ENCODE measurements around the gene BMPR1B.
"Not testable (repeated sequence)": the region's sequence is repeated elsewhere in the genome, so short reads cannot be mapped to it uniquely, and the experiment has no call there.

BMPR1B gene

DNA sequence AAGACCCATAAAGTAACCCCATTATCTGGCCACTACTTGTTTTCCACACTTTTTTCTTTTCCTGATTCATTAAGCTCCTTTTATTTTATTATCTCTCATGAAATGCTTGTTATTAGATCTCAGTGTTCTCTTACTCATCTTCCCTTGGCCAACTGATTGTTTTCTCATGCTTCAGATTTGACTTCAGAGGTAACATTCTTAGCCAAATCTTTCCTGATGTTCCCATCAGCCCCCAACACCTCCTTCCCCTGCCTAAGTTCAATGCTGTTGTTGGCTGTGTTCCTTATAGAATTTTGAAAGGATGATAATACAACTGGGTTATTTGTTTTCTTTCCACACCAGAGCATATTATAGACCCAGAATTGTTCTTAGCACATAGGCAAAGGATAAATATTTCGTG is 75.6 kb downstream of the BMPR1B start:
- DNase-seq (ENCODE audit: low read depth in 2 of 2) = no peak

DNA sequence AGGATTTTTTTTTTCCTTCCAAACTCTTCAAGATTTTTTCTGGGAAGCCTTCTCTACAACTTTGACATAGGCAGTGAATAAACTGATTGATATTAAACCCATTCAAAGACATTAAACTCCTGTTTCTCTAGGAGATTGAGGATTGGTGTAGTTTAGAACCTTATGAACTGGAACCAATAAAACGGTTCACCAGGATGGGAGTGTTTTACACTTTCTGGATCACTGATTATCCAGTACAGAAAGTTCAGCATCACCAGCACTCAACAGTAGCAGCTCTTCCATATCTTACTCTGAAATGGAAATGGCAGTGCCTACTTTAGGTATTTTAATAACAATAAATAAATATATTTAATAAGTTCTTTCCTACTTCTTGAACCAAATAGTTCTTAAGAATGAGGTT is 76.7 kb downstream of the BMPR1B start:
- no peak for DNase-seq (ENCODE audit: low read depth in 2 of 2)

DNA sequence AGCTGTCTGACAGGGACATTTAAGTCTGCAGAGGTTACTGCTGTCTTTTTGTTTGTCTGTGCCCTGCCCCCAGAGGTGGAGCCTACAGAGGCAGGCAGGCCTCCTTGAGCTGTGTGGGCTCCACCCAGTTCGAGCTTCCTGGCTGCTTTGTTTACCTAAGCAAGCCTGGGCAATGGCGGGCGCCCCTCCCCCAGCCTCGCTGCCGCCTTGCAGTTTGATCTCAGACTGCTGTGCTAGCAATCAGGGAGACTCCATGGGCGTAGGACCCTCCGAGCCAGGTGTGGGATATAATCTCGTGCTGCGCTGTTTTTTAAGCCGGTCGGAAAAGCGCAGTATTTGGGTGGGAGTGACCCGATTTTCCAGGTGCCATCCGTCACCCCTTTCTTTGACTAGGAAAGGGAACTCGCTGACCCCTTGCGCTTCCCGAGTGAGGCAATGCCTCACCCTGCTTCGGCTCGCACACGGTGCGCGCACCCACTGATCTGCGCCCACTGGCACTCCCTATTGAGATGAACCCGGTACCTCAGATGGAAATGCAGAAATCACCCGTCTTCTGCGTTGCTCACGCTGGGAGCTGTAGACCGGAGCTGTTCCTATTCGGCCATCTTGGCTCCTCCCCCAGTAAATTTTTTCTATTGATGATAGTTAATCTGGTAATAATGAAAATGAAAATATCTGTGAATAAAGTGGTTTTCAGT is 83.6 kb downstream of the BMPR1B start:
- not testable (repeated sequence) for DNase-seq (ENCODE audit: low read depth in 2 of 2)

DNA sequence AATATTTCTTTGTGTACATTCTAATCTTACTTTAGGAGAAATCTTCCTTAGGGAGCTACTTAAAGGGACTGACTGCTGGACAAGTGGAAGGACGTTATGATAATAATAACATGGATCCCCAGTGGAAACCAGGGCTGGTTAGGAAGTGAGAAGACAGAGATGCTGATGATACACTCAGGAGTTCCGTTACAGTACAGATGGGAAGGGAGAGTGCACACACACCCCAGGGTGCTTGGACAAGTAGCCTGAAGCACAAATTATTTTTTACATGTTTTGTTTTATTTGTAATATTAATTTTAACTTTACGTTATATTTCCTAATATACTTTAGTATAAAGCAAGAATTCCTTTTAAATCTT is 84.1 kb downstream of the BMPR1B start:
- no peak for DNase-seq (ENCODE audit: low read depth in 2 of 2)

DNA sequence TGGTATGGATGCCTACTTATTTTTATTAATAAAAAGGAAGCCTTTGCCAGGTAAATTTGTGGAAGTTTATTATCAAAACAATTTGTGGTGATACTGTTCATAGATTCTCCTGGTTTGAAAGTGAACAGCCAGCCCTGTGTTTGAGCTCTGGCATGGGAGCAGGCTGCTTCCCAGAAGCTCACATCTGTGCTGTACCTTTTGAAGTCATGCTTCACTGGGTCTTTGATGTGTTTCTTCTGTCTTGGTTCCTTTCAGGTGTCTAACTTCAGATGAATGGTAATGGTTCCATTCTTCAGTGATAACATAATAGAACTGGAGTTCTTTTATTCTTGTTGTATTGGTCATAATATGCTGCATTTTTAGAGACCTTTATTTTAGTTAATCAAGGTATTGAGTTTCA is 85.5 kb downstream of the BMPR1B start:
- no peak for DNase-seq (ENCODE audit: low read depth in 2 of 2)

DNA sequence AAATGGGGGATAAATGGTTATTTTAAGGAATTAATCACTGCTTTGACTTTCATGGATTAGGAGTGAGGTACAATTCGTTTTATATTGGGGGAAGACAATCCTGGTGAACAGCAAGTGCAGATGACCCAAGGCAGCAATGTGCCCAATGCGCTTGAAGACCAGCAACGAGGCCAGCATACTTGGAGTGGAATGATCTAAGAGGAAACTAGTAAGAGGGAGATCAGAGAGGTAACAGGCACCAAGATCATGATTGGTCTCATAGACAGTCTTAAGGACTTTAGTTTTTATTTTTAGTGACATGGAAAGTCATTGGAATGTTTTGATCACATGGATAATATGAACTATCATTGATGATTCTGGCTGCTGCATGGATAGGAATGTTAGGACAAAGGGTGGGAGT is 90.6 kb downstream of the BMPR1B start:
- DNase-seq (ENCODE audit: low read depth in 2 of 2) = no peak

DNA sequence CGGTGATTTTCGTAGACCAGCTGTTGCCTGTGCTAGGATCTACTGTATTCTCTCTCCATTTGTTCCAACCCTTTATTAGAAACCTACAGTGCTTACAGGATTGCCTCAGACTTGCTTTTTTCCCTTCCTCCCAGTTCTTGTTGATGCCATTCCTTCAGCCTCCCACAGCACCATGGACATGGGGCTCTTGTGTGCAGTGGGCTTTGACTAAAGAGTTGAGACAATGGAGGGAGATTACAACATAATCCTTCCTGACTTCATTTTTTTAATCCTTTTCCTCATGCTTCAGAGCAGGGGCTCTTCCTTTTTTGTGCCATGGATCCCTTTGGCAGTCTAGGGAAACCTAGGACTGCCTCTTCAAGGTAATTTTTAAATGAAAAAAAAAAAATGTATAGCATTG is 92.1 kb downstream of the BMPR1B start:
- no peak for DNase-seq (ENCODE audit: low read depth in 2 of 2)

DNA sequence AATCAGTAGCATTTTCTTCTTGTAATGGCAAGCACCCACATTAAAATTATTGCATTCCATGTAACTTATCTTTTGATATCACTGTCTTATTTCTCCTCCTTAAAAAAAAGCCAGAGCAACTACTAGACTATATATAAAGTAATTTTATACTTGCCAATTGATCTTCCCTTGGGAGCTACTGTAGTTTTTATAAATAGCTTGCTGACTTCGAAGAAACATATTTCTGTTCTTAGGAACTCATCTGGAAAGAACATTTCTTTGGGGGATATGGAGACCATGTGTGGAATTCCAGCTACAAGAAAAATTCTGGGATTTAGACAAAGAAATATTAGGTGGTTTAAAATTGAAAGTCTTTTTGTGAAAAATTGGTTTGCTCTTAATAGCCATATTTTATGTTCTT is 94.9 kb downstream of the BMPR1B start:
- DNase-seq (ENCODE audit: low read depth in 2 of 2) = no peak

DNA sequence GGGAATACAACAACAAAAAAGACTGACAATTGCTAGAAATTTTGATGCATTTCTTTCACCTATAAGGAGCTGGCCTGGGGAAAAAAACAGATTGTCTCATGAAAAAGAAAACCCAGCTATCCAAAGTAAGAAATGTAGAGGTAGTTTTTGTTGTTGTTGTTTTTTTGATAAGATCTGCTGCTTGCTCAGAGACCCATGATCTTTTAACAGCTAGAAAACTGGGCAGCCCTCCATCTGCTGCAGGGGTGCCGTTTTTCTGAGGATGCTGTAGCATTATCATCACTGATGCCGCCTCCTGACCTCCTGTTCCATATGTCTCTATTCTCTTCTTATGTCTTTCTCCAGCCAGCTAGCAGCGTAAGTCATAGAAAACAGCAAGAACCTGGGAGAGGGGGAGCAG is 98.3 kb downstream of the BMPR1B start:
- no peak for DNase-seq (ENCODE audit: low read depth in 2 of 2)

DNA sequence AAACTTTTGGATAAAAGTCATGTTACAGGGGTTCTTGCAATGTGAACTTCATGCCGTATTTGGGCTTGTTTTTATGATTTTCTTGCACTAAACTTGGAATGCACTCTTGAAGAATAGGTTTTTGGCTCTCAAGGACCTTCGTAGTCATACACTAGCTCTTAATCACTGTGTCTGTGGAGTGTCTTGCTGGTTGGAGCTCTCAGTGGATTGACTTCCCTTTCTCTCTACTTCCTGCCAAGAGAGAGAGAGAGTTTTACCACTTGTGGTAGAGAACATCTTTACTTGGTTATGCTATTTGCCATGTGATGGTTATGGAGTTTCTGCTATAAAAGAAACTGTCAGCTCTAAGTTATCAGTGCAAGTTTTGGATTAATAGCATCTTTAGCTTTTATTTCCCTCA is 112.4 kb downstream of the BMPR1B start:
- DNase-seq (ENCODE audit: low read depth in 2 of 2) = no peak

DNA sequence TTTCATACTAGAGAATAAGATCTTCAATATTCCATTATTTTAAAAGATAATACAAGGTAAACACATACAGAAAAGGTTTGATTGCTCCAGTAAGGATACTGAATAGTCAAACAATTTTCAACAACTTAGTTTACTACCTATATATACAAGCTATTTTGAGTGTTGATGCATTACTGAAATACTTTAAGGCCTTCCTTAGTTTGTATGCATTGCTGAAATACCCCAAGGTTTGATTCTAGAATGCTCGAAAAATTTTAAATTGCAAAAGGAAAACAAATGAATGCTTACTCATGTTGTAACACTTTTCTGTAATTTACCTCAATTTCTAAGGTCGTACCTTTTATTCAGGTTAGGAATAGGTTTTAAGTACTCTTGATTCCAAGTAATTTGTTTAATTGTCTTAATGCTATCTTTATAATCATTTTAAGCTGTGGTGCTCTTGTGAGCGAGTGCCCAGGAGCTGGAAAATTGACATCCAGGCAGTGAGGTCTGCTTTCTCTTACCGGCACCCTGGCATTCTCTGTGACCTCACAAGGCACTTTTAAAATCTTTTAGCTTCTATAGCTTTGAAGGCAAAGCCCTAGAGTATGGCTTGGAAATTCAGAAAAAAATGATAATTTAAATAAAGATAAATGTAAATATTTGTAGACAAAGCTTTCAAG is 114.0 kb downstream of the BMPR1B start:
- no peak for DNase-seq (ENCODE audit: low read depth in 2 of 2)

DNA sequence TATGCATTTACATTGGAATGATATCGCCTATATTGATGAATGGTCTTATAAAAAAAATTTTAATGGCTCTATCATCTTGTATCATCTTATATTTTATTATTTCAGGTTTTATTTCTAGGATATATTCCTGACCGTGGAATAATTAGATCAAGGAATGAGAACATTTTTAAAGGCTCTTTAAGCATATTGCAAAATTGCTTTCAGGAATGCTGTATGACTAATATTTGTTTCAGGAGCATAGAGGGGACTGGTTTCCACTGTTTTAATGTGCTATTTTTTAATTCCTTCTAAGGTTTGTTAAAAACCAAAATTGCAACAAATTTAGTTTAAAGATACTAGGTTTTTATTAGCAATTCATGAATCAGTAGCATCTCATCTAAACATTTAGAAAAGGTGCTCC is 120.2 kb downstream of the BMPR1B start:
- no peak for DNase-seq (ENCODE audit: low read depth in 2 of 2)

DNA sequence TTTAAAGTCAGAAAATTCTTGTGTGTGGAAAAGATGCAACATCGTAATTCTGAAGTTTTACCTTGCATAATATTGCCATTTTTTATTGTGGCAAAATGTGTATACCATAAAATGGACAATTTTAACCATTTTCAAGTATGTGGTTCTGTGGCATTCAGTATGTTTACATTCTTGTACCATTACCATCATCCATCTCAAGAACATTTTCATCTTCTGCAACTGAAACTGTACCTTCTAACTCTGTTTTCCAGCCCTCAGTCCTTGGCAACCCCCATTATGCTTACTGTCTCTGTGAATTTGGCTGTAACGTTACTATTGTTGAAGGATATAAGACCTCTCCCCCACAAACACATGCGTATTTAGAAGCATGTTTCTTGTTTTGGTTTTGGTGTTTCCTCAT is 123.2 kb downstream of the BMPR1B start:
- DNase-seq (ENCODE audit: low read depth in 2 of 2) = no peak

DNA sequence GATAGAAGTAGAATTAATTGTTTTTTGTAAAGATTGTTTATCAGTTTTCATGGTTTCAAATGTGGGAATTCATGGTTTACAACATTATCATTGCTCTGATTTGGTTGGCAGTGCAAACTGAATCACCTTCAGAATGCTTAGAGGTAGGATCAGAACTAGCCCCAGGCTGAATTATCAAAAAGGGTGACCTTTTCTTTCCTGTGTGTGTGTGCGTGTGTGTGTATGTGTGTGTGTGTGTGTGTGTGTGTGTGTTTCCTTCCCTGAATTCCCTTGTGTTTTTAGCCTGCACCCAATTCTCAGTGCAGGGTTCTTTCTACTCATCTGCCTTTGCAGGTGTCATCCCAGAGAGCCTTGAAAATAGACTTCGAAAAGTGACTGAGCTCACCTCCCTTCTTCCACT is 125.0 kb downstream of the BMPR1B start:
- DNase-seq (ENCODE audit: low read depth in 2 of 2) = no peak

DNA sequence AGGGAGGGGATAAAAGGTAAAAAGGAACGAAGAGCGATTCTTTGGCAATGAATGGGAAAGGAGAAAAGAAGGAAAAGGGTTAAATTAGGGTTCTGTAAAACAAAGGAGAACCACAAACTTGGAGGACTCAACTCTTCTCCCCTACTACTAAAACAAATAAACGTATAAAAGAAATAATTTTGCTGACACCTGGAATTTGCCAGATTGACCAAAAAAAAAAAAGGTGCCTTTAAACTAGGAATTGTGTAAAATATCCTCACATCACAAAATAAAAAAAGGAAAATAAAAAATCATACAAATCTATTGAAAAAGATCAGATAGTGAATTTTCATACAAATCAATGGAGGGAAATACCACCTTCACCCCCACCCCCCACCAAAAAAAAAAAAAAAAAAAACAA is 129.3 kb downstream of the BMPR1B start:
- DNase-seq (ENCODE audit: low read depth in 2 of 2) = no peak

DNA sequence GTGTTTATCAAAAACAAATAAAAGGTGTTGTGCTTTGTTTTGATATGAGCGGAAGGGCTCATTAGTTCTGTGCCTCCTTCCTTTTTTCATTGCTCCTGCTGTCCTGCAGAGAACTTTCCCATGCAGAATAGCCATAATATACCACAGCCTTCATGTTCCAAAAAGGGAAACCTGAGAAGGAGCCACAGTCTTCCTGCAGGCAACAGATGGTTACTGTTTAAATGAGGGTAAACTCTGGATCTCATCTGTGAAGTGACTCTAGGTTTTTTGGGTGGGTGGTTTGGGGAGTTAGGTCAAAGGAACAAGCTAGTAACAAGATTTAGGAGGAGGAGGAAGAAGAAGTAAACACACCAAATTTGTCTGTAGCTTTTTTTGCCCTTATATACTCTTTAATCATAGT is 131.8 kb downstream of the BMPR1B start:
- no peak for DNase-seq (ENCODE audit: low read depth in 2 of 2)

DNA sequence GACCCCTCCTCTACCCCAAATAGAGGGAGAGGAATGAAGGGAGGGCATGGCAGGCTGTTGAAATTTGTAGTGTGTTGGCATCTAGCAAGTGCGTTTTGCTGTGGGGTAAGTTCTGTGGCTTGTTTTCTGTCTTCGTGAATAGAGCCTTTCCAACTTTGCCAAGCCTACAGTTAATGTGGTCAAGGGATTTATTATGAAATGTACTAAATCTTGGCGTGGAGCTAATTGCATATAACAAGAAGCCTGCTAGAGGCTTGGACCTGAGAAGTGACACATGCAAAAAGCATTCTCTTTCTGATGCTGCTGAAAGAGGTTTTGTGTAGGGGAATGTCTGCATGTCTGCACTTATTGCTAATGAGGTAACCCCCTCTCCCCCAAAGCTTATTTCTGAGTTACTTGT is 132.2 kb downstream of the BMPR1B start:
- DNase-seq (ENCODE audit: low read depth in 2 of 2) = no peak

DNA sequence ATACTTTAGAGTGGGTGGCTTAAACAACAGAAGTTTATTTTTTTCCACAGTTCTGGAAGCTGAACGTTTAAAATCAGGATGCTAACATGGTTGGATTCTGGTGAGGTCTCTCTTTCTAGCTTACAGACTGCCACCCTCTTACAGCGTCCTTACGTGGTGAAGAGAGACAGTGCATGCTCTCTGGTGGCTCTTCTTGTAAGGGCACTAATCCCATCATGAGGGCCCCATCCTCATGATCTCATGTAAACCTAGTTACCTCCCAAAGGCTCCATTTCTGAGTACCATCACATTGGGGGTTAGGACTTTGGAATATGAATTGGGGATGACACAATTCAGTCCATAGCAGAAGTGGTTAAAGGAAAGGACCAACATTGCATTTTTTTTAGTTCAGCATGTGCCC is 132.8 kb downstream of the BMPR1B start:
- DNase-seq (ENCODE audit: low read depth in 2 of 2) = no peak

DNA sequence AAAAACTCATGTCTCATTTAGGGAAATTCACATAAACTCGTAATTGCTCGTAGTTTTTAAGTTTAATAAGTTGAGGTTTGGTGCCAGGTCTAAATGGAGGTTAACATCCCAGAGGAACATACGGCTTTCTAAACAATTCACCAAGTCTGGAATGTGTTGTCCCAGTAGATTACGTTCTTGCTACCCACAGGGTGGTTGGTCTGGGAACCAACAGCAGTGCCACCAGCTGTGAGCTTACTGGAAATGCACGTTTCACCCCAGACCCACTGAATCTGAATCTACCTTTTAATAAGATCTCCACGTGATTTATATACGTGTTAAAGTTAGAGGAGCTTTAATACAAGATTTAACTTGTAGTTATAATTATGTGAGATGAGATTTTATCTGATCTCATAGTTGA is 134.3 kb downstream of the BMPR1B start:
- no peak for DNase-seq (ENCODE audit: low read depth in 2 of 2)

DNA sequence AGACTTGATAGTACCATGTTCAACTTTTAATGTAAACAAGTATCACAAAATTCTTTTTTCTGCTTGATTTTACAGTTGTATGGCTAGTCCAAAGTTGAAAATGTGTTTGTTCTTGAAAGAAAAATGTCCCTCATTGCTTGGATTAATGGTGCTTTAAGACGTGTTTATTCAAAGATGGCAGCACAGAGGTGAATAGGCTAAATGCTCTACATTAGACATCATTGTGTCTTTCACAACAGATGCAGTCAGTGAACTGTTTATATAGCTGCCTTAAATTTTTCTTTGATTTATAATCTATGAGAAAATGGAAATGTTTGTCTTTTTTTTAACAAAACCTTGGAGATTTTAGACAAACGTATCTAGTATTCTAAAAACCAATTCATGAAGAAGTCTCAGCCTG is 137.3 kb downstream of the BMPR1B start:
- DNase-seq (ENCODE audit: low read depth in 2 of 2) = no peak

DNA sequence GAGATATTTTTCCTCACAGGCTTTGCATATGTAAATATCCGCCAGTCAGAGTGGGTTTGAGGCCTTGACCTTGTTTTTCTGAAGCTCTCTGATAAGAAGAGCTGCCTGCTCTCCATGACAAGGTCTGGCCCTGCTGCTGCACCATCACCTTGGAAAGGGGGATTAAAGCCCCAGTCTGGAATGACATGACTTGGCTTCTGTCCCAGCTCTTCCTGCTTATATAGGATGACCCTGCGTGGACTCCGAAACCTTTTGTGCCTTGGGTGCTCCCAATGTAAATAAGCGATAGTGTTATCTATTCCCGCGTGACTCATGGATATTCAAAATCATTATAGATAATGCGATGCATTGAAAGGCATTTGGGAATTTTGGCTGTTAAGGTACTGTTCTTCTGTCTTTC is 139.3 kb downstream of the BMPR1B start:
- DNase-seq (ENCODE audit: low read depth in 2 of 2) = no peak

DNA sequence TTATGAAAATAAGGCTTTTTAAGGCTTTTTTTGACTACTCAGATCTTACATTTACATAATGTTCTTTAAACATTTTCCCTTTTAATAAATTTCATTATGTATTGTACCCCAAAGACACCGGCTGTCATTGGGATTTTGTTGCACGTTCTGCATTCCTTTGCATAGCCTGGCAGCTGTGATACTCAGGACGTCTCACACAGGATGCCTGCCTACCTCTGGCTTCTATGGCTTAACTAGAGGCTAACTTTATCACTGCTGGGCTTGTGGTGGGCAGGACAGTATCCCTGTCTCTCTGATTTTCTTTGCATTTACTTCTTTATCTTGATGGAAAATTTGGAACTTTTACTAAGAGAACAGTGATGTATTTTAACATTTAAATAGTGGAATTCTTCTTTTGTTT is 147.8 kb downstream of the BMPR1B start:
- no peak for DNase-seq (ENCODE audit: low read depth in 2 of 2)

DNA sequence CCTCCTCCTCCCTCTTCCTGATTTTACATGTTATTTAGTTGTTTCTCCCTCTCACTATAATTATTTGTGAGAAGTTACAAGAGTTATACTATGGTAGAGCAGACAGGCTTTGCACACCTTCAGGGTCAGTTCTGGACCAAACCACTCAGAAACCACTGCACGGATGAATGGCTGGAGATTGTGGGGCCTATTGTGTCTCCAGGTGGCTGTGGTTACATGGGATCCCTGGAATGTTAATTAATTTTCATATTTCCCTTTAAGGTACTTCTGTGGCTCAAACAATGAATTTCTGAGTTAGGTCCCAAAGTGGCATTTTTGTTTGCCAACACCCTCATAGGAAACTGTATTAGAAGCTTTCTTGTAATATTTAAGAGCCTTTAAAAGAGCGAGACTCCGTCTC is 151.9 kb downstream of the BMPR1B start:
- DNase-seq (ENCODE audit: low read depth in 2 of 2) = no peak

DNA sequence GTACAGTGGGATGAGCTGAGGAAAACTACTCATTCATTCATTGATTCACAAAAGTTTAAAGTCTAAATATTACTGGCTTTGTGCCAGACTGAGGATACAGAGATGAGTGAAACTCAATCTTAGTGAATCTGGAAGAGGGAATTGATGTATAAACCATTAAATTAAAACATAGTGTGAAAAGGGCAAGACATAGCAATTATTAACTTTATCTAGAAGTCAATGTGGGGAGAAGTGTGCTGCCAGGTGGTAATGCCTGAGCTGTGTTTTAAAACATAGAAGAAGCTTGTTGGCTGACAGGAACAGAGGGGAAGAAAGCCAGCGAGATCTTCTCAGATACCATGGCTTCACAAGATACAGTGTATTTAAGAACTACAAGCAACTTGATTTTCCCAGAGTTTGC is 153.4 kb downstream of the BMPR1B start:
- no peak for DNase-seq (ENCODE audit: low read depth in 2 of 2)

Measured in stimulated activated CD8-positive, alpha-beta memory T cell treated with anti-CD3 and anti-CD28 coated beads, Interleukin-2, amount 100 ng/mL, for 48 hours (primary cell).